MCF 10A (cell line): ENCODE measurements around the gene TNFRSF19. TPM values are rescaled to one million over a fixed set of nuclear protein-coding genes. Genes with fewer than 3 reads are reported as not detected.

ENCODE experiments used
- BruUV-seq: library from RNA; stranded (reverse); fragments of 400-500 nt; replicated peaks from 2 replicates; lab custom pipeline; 2021; lab: Mats Ljungman, UMichigan
- CTCF ChIA-PET: fragments of 300-600 bp; sonication (Branson Sonifier 250); formaldehyde crosslinking; extraction: SDS; loops from one replicate; lab custom pipeline; 2021; ENCODE audit warnings: antibody characterized with exemption, inconsistent platforms; lab: Yijun Ruan, JAX
- POLR2A ChIA-PET: fragments of 300-600, 350-650 bp; sonication (Branson Sonifier 250); formaldehyde crosslinking; extraction: SDS; loops from one replicate; lab custom pipeline; 2020; ENCODE audit warnings: antibody characterized with exemption, inconsistent platforms; lab: Yijun Ruan, JAX
- DNase-seq: peaks from one replicate; pipeline ENCODE4 v3.0.0-alpha.2; 2018; ENCODE audit not compliant: unreplicated experiment
- H3K27ac Mint-ChIP-seq: one replicate; pipeline ENCODE4 v1.8.0; 2022; ENCODE audit warnings: mild to moderate bottlenecking, low read depth, mixed read lengths; ENCODE audit not compliant: unreplicated experiment
- H3K27me3 Mint-ChIP-seq: one replicate; pipeline ENCODE4 v1.8.0; 2022; ENCODE audit warnings: mixed read lengths; ENCODE audit not compliant: insufficient read depth, unreplicated experiment
- H3K36me3 Mint-ChIP-seq: one replicate; pipeline ENCODE4 v1.8.0; 2022; ENCODE audit warnings: mild to moderate bottlenecking, moderate library complexity, mixed read lengths; ENCODE audit not compliant: insufficient read depth, unreplicated experiment
- H3K4me1 Mint-ChIP-seq: one replicate; pipeline ENCODE4 v1.8.0; 2022; ENCODE audit warnings: mixed read lengths; ENCODE audit not compliant: insufficient read depth, unreplicated experiment
- H3K4me3 Mint-ChIP-seq: one replicate; pipeline ENCODE4 v1.8.0; 2022; ENCODE audit warnings: mild to moderate bottlenecking, moderate library complexity, mixed read lengths; ENCODE audit not compliant: unreplicated experiment
- H3K9me3 Mint-ChIP-seq: one replicate; pipeline ENCODE4 v1.8.0; 2022; ENCODE audit warnings: mixed read lengths; ENCODE audit not compliant: unreplicated experiment
- CTCF ChIP-seq: fragments of 200-600 bp; IDR thresholded peaks from one replicate; pipeline ENCODE4 v1.8.0; 2022; ENCODE audit warnings: antibody characterized with exemption, mild to moderate bottlenecking; ENCODE audit not compliant: unreplicated experiment
- intact Hi-C: fragments of 100-400 bp; cut with micrococcal nuclease; formaldehyde crosslinking; loops from 2 replicates; pipeline ENCODE4 v1.14.1; 2022
- total RNA-seq: library from RNA; stranded (reverse); gene quantifications from 2 replicates; pipeline ENCODE4 v1.2.3, GENCODE V29; 2022

TNFRSF19 gene
- total RNA-seq, 1 experiment from 2014 or later: not detected

GRCh38 chr13:23697772-23698313 is 127.6 kb downstream of the TNFRSF19 start:
- ChIA-PET POLR2A (no interaction called here), CTCF (no interaction called here)
- TF ChIP-seq CTCF: no peak
- H3K36me3 Mint-ChIP-seq: no peaks in the 10 kb centered on the region
- no peak for DNase-seq
- H3K4me3 Mint-ChIP-seq: no peak overlapping the region
- no peaks in the 10 kb centered on the region for H3K27me3 Mint-ChIP-seq
- H3K27ac Mint-ChIP-seq: no peak overlapping the region
- no TSS peak for BruUV-seq
- intact Hi-C loops: no loop called here
- no peaks in the 10 kb centered on the region for H3K9me3 Mint-ChIP-seq
- no peaks in the 10 kb centered on the region for H3K4me1 Mint-ChIP-seq

GRCh38 chr13:23699271-23699670 is 129.1 kb downstream of the TNFRSF19 start:
- POLR2A ChIA-PET: no interaction called here
- Mint-ChIP-seq H3K4me1 (no peaks in the 10 kb centered on the region), H3K27ac (no peak overlapping the region), H3K4me3 (no peak overlapping the region), H3K27me3 (no peaks in the 10 kb centered on the region), H3K36me3 (no peaks in the 10 kb centered on the region), H3K9me3 (no peaks in the 10 kb centered on the region)
- no peak for DNase-seq
- intact Hi-C loops: no loop called here
- no TSS peak for BruUV-seq
- no peak for TF ChIP-seq CTCF
- CTCF ChIA-PET: no interaction called here

- H3K9me3 Mint-ChIP-seq: no peaks in the 10 kb centered on the region
- ChIA-PET CTCF (no interaction called here), POLR2A (no interaction called here)
- H3K4me1 Mint-ChIP-seq: no peaks in the 10 kb centered on the region
- no peaks in the 10 kb centered on the region for H3K36me3 Mint-ChIP-seq
- DNase-seq: no peak
- BruUV-seq: no TSS peak
- intact Hi-C loops: no loop called here
- no peak overlapping the region for H3K4me3 Mint-ChIP-seq
- no peak overlapping the region for H3K27ac Mint-ChIP-seq
- no peaks in the 10 kb centered on the region for H3K27me3 Mint-ChIP-seq
- no peak for TF ChIP-seq CTCF
Measured at GRCh38 chr13:23701186-23701585, 131.0 kb downstream of the TNFRSF19 start.

- no peaks in the 10 kb centered on the region for H3K4me1 Mint-ChIP-seq
- ChIA-PET POLR2A (no interaction called here), CTCF (no interaction called here)
- no TSS peak for BruUV-seq
- no peak for TF ChIP-seq CTCF
- no peaks in the 10 kb centered on the region for H3K36me3 Mint-ChIP-seq
- DNase-seq: no peak
- no peaks in the 10 kb centered on the region for H3K9me3 Mint-ChIP-seq
- H3K27me3 Mint-ChIP-seq: no peaks in the 10 kb centered on the region
- no peak overlapping the region for H3K4me3 Mint-ChIP-seq
- H3K27ac Mint-ChIP-seq: no peak overlapping the region
- intact Hi-C loops: no loop called here
Measured at GRCh38 chr13:23701636-23702035, 131.4 kb downstream of the TNFRSF19 start.
